ENCODE measurements around the gene SPRR3.

Gene SPRR3

GRCh38 chr1:153001382-153001781 is at the start of gene SPRR3:
SPRR3 (plus strand) TSS chr1:153001749; CDS start chr1:153003021, 1,272 bp downstream.
- DNase-seq: no peak

GRCh38 chr1:152953761-152954160 is 47.8 kb upstream of the SPRR3 start:
- no peak for DNase-seq

GRCh38 chr1:152954436-152954835 is 47.1 kb upstream of the SPRR3 start:
- DNase-seq: no peak

- no peak for DNase-seq
Observed at GRCh38 chr1:152957561-152957960, 44.0 kb upstream of the SPRR3 start.

- DNase-seq: no peak
Observed at GRCh38 chr1:152959273-152959672, 42.3 kb upstream of the SPRR3 start.

- DNase-seq: no peak
Observed at GRCh38 chr1:152959801-152960451, 41.6 kb upstream of the SPRR3 start.

- no peak for DNase-seq
Observed at GRCh38 chr1:152960452-152961044, 41.0 kb upstream of the SPRR3 start.

- DNase-seq: no peak
Observed at GRCh38 chr1:152961226-152961891, 40.2 kb upstream of the SPRR3 start.

GRCh38 chr1:152962876-152963415 is 38.6 kb upstream of the SPRR3 start:
- no peak for DNase-seq

- no peak for DNase-seq
Observed at GRCh38 chr1:152964536-152964935, 37.0 kb upstream of the SPRR3 start.

GRCh38 chr1:152965853-152966252 is 35.7 kb upstream of the SPRR3 start:
- DNase-seq: no peak

- no peak for DNase-seq
Observed at GRCh38 chr1:152967201-152967600, 34.3 kb upstream of the SPRR3 start.

GRCh38 chr1:152968248-152968647 is 33.3 kb upstream of the SPRR3 start:
- no peak for DNase-seq

GRCh38 chr1:152969036-152969435 is 32.5 kb upstream of the SPRR3 start:
- no peak for DNase-seq

GRCh38 chr1:152970495-152970894 is 31.1 kb upstream of the SPRR3 start, which contains the start of gene SPRR4:
SPRR4 (plus strand) TSS chr1:152970648; CDS start chr1:152971891, 1,243 bp downstream.
- DNase-seq: no peak

GRCh38 chr1:152972196-152972886 is 29.2 kb upstream of the SPRR3 start:
- DNase-seq: no peak

GRCh38 chr1:152976688-152977087 is 24.9 kb upstream of the SPRR3 start:
- DNase-seq: no peak

- DNase-seq: no peak
Observed at GRCh38 chr1:152977614-152978013, 23.9 kb upstream of the SPRR3 start.

GRCh38 chr1:152980676-152981075 is 20.9 kb upstream of the SPRR3 start:
- DNase-seq: no peak

- no peak for DNase-seq
Observed at GRCh38 chr1:152981146-152981871, 20.2 kb upstream of the SPRR3 start.

- no peak for DNase-seq
Observed at GRCh38 chr1:152982076-152982475, 19.5 kb upstream of the SPRR3 start.

GRCh38 chr1:152983234-152983633 is 18.3 kb upstream of the SPRR3 start:
- DNase-seq: no peak

GRCh38 chr1:152983743-152984142 is 17.8 kb upstream of the SPRR3 start, which contains the start of gene SPRR1A:
SPRR1A (plus strand) TSS chr1:152984081; CDS start chr1:152985231, 1,150 bp downstream.
- no peak for DNase-seq
